Heart right ventricle (tissue), 16 donors: Measurements from ENCODE around the gene KCNMA1. TPM values are rescaled to one million over a fixed set of nuclear protein-coding genes. Genes with fewer than 3 reads are reported as not detected.

Experiments used
- ATAC-seq, 8 donors: fragments of 200-7000 bp; cut with Tn5 transposase; one replicate each; pipeline ENCODE4 v1.9.1; 2020; ENCODE audit warnings: mild to moderate bottlenecking in 8 of 8, moderate library complexity in 8 of 8, moderate number of reproducible peaks in 1 of 8
- DNase-seq, 2 donors: peaks; one replicate each; pipeline ENCODE4 v3.0.0-alpha.2; 2020
- H3K27ac ChIP-seq, 10 donors: fragments of 200-600 bp; sonication (generic) in 2 of 10; one replicate each; pipeline versions ENCODE4 v1.5.0 to v1.8.0; 2020 to 2022; ENCODE audit warnings: mild to moderate bottlenecking in 3 of 10
- H3K27me3 ChIP-seq, 7 donors: fragments of 200-600 bp; one replicate each; pipeline ENCODE4 v1.8.0; 2021 to 2022; ENCODE audit warnings: mild to moderate bottlenecking in 2 of 7
- H3K36me3 ChIP-seq, 9 donors: fragments of 200-600 bp; sonication (generic) in 1 of 9; one replicate each; pipeline versions ENCODE4 v1.5.0 to v1.8.0; 2020 to 2022; ENCODE audit warnings: mild to moderate bottlenecking in 2 of 9
- H3K4me1 ChIP-seq, 9 donors: fragments of 200-600 bp; sonication (generic) in 1 of 9; one replicate each; pipeline versions ENCODE4 v1.5.0 to v1.8.0; 2020 to 2022; ENCODE audit warnings: mild to moderate bottlenecking in 4 of 9
- H3K4me3 ChIP-seq, 10 donors: fragments of 200-600 bp; sonication (generic) in 2 of 10; one replicate each; pipeline versions ENCODE4 v1.5.0 to v1.8.0; 2020 to 2022; ENCODE audit warnings: mild to moderate bottlenecking in 7 of 10, moderate library complexity in 2 of 10
- H3K9me3 ChIP-seq, 11 donors: fragments of 200-600 bp in 10 of 11; sonication (generic) in 2 of 11; one replicate each; pipeline versions ENCODE4 v1.5.0 to v1.8.0; 2013 to 2022; ENCODE audit warnings: mild to moderate bottlenecking in 2 of 11, control low read depth in 1 of 11, moderate library complexity in 1 of 11
- WGBS, 2 donors: extraction: QIAGEN DNeasy Blood & Tissue Kit; methylation state at CpG; one replicate each; pipeline ENCODE4 v1.1.7; 2013; ENCODE audit warnings: inconsistent platforms in 1 of 2; 5-methylcytosine and 5-hydroxymethylcytosine counted together
- intact Hi-C, 10 donors: fragments of 100-400 bp; cut with DNase I; formaldehyde crosslinking; loops; one replicate each; pipeline versions ENCODE4 v1.11.1 to v1.14.2; 2022
- polyA plus RNA-seq, 2 donors: library from polyadenylated mRNA; stranded (reverse); fragments of 200-250 nt; gene quantifications; one replicate each; pipeline ENCODE4 v1.2.3, GENCODE V29; 2013
- total RNA-seq, 10 donors: library from RNA; stranded (reverse); fragmentation: NEBNext Ultra II Directional in 3 of 10; extraction: Animal tissue kit (Norgen Biotek cat#: 25700) in 3 of 10; gene quantifications; one replicate each; pipeline versions ENCODE4 v1.2.1 to v1.2.4, GENCODE V29; 2021 to 2023
- TF ChIP-seq, protein P1 (sequence below), 9 donors: fragments of 200-600 bp; sonication (generic) in 2 of 9; IDR thresholded peaks; one replicate each; pipeline versions ENCODE4 v1.5.0 to v1.8.0; 2021 to 2022; ENCODE audit warnings: antibody characterized with exemption in 9 of 9, mild to moderate bottlenecking in 5 of 9, moderate library complexity in 1 of 9
- donor health status: Arrhythmogenic right ventricular cardiomyopathy.
- donor health status: ischemic (EF 13 %, LVEDD 7.1; RV severe dilation, severe dysfunction).
- donor health status: healthy with polysubstance abuse.
- donor health status: DM: no; HTN: yes; CAD: no.
- donor health status: DM: no; HTN: no; CAD: no.
- donor health status: ischemic (EF 25% LVEDD 6.9; RV normal size, moderate dysfunction).
- donor health status: ischemic (EF 25% LVEDD 5.7; RV mildly dilated, moderate dysfunction).
- donor health status: healthy.
- donor health status: DM: yes; HTN: yes; CAD: no.
- donor health status: Ischemic cardiomyopathy.
- donor health status: ischemic (EF 35%, LVEDD 5.7; RV mildly dilated, moderate dysfunction).
- donor health status: nonischemic (EF 11% LVEDD 7.7; RV severe dilation, severe dysfunction).
- donor health status: DM: yes; HTN: yes; CAD: no.
- donor health status: PGD.
- donor health status: ischemic (EF 29% LVEDD 5.4; RV normal size, mild dysfunction).
- donor health status: nonischemic (EF 23%, LVEDD 6.1; RV moderate dilation, normal function).

KCNMA1 gene
- total and polyA plus RNA-seq, 12 donors = 0.59 to 5.3 (median 1.6) TPM

DNA sequence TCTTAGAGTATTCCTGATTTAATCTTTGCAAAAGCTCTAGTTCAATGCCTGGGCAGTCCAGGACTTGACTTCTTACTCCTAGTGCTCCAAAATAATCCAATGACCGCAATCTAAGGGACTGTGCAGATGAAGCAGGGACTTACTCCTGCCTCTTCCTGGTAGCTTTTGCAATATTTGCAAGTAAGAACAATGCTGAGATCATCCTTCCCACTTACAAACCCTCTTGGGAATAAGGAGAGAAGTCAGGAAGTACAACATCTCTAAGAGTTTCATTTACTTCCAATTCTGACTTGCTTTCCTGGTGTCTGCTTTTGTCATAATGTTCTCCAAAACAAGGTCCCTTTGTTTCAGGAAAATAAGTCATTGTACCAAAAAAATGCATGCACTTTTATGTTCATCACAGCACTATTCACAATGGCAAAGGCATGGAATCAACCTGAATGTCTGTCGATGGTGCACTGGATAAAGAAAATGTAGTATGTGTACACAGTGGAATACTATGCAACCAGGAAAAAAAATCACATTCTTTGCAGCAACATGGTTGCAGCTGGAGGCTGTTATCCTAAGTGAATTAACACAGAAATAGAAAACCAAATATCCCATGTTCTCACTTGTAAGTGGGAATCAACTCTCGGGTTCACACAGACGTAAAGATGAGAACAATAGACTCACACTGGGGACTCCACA lies 7.1 kb upstream of the KCNMA1 start:
- Histone ChIP-seq H3K9me3 (no peaks in the 10 kb centered on the region), H3K4me1 (peaks cover 0 to 6% (median 0%) of the 10 kb centered on the region in 9 donors), H3K27ac (no peak overlapping the region), H3K27me3 (peaks cover 0 to 70% (median 33%) of the 10 kb centered on the region in 7 donors), H3K4me3 (no peak overlapping the region), H3K36me3 (no peaks in the 10 kb centered on the region)
- TF ChIP-seq, protein P1, sequence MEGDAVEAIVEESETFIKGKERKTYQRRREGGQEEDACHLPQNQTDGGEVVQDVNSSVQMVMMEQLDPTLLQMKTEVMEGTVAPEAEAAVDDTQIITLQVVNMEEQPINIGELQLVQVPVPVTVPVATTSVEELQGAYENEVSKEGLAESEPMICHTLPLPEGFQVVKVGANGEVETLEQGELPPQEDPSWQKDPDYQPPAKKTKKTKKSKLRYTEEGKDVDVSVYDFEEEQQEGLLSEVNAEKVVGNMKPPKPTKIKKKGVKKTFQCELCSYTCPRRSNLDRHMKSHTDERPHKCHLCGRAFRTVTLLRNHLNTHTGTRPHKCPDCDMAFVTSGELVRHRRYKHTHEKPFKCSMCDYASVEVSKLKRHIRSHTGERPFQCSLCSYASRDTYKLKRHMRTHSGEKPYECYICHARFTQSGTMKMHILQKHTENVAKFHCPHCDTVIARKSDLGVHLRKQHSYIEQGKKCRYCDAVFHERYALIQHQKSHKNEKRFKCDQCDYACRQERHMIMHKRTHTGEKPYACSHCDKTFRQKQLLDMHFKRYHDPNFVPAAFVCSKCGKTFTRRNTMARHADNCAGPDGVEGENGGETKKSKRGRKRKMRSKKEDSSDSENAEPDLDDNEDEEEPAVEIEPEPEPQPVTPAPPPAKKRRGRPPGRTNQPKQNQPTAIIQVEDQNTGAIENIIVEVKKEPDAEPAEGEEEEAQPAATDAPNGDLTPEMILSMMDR (IDR thresholded peaks at IDR 0.05) = no peak
- ATAC-seq (no peak), DNase-seq (no peak)
- intact Hi-C loops = loop anchor here (2.0 to 10.0 kb wide), 10 partner anchors 150 to 478 kb away; no protein-coding TSS in a partner anchor
- 89 to 95% methylated on average over 4 of the region's 4 CpGs for WGBS, 2 donors

DNA sequence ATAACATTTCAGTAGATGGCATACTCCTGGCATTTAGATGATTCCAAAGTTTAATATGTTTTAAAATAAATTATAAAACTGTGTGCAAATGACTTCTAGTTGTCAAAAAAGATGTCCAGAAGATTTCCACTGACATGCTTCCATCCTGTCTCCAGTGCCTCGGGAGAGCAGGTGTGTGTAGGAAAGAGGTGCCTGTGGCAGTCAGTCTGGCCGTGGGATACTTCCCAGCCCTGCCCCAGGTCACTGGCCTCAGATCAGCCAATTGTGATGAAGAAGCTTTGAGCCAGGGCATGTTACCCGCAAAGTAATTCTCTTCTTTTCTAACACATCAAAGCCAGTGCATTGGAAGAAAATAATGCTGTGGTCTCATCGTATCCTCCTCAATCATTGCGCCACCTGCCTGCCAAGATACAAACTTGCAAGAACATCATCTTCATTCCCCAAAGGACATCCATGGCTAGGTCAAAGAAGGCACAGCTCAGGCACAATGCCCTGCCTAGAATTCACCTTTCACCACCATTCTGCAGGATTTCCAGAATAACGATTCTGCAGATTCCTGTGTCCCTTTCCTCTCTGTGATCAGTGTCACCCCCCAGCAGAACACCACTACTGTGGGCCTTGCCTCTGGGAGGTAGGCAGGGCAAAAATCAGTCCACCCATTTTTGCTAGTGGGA lies 6.3 kb upstream of the KCNMA1 start:
- intact Hi-C loops = loop anchor here (2.0 to 10.0 kb wide), 13 partner anchors 149 to 477 kb away; no protein-coding TSS in a partner anchor

DNA sequence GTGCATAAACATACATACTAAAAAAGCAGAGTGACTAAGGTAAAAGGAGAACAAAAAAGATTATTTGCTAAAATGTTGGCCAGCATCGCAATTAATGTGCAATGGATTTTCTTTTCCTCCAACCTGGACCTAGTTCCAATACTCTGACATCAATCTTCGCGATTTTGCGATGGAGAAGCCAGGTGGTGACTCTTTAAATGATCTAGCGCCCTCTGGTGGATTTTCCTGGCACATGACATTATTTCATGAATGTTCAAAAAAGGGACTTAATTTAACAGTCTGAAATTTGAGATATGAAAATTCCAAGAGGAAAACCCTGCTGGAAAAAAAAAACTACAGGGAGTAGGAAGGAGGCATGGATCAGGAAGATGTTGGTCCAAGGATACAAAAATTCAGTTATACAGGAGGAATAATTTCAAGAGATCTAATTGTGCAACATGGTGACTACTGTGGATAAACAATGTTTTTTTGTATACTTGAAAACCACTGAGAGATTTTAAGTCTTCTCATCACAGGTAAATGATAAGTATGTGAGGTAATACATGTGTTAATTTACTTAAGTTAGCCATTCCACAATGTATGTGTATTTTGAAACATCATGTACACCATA lies 4.3 kb upstream of the KCNMA1 start:
- ATAC-seq = no peak

More for the DNA sequence above, 6.3 kb upstream of the KCNMA1 start:
- Histone ChIP-seq H3K27ac (no peak overlapping the region), H3K4me1 (peaks cover 0 to 6% (median 0%) of the 10 kb centered on the region in 9 donors), H3K27me3 (peaks cover 0 to 70% (median 41%) of the 10 kb centered on the region in 7 donors), H3K4me3 (no peak overlapping the region), H3K36me3 (no peaks in the 10 kb centered on the region), H3K9me3 (no peaks in the 10 kb centered on the region)
- ATAC-seq (peak in 1 of 8 donors; percentile 13), DNase-seq (no peak)
- TF ChIP-seq, protein P1 (IDR thresholded peaks at IDR 0.05) = peak in 8 of 9 donors; percentile 12 to 60 (median 42)
- WGBS, 2 donors = 31 to 38% methylated on average over 6 of the region's 6 CpGs

More for the DNA sequence above, 4.3 kb upstream of the KCNMA1 start:
- Histone ChIP-seq H3K27me3 (peaks cover 8 to 69% (median 50%) of the 10 kb centered on the region in 7 donors), H3K36me3 (no peaks in the 10 kb centered on the region), H3K4me3 (no peak overlapping the region), H3K9me3 (no peaks in the 10 kb centered on the region), H3K4me1 (peaks cover 0 to 14% (median 5%) of the 10 kb centered on the region in 9 donors), H3K27ac (no peak overlapping the region)
- WGBS, 2 donors = 0 to 1% methylated on average over 5 of the region's 5 CpGs
- intact Hi-C loops = loop anchor here (1.0 to 10.0 kb wide), 15 partner anchors 147 to 470 kb away; no protein-coding TSS in a partner anchor
- TF ChIP-seq, protein P1 (IDR thresholded peaks at IDR 0.05) = peak; percentile 67 to 86 (median 81)
- peak in 1 of 2 donors; percentile 66 for DNase-seq
